ENCODE results near the gene SCCPDH.
"Not testable (repeated sequence)": the region's sequence is repeated elsewhere in the genome, so short reads cannot be mapped to it uniquely, and the experiment has no call there.

The SCCPDH gene

GRCh38 chr1:246724016-246724730 lies at the start of gene SCCPDH:
SCCPDH (plus strand) TSS chr1:246724409; CDS start chr1:246724423, 14 bp downstream.
- no peak for FAIRE-seq

GRCh38 chr1:246677842-246678241 lies 46.4 kb upstream of the SCCPDH start:
- no peak for FAIRE-seq

- FAIRE-seq = no peak
Observed at GRCh38 chr1:246678816-246679793, 45.1 kb upstream of the SCCPDH start.

GRCh38 chr1:246679794-246680177 lies 44.4 kb upstream of the SCCPDH start:
- no peak for FAIRE-seq

- FAIRE-seq = no peak
Observed at GRCh38 chr1:246680190-246680589, 44.0 kb upstream of the SCCPDH start.

GRCh38 chr1:246680696-246681130 lies 43.5 kb upstream of the SCCPDH start:
- no peak for FAIRE-seq

GRCh38 chr1:246681900-246682895 lies 42.0 kb upstream of the SCCPDH start:
- no peak for FAIRE-seq

- no peak for FAIRE-seq
Observed at GRCh38 chr1:246683521-246683920, 40.7 kb upstream of the SCCPDH start.

GRCh38 chr1:246687002-246687401 lies 37.2 kb upstream of the SCCPDH start:
- no peak for FAIRE-seq

- no peak for FAIRE-seq
Observed at GRCh38 chr1:246689409-246690008, 34.7 kb upstream of the SCCPDH start.

GRCh38 chr1:246690100-246690499 lies 34.1 kb upstream of the SCCPDH start:
- no peak for FAIRE-seq

GRCh38 chr1:246691622-246692495 lies 32.4 kb upstream of the SCCPDH start:
- FAIRE-seq = no peak

GRCh38 chr1:246694213-246694895 lies 29.9 kb upstream of the SCCPDH start:
- FAIRE-seq = not testable (repeated sequence)

GRCh38 chr1:246695136-246695535 lies 29.1 kb upstream of the SCCPDH start:
- FAIRE-seq = no peak

- FAIRE-seq = no peak
Observed at GRCh38 chr1:246695666-246696065, 28.5 kb upstream of the SCCPDH start.

- no peak for FAIRE-seq
Observed at GRCh38 chr1:246698466-246699094, 25.6 kb upstream of the SCCPDH start.

GRCh38 chr1:246699095-246699735 lies 25.0 kb upstream of the SCCPDH start:
- no peak for FAIRE-seq

GRCh38 chr1:246703581-246703980 lies 20.6 kb upstream of the SCCPDH start:
- no peak for FAIRE-seq

- FAIRE-seq = no peak
Observed at GRCh38 chr1:246705368-246705767, 18.8 kb upstream of the SCCPDH start.
